GM18951 (cell line): ENCODE results near the gene UBE2V1.
"Not testable (repeated sequence)": the region's sequence is repeated elsewhere in the genome, so short reads cannot be mapped to it uniquely, and the experiment has no call there.

Experiments
- POLR2A ChIP-seq: IDR thresholded peaks from 4 replicates; pipeline ENCODE4 v1.6.1; 2011; ENCODE audit warnings: mild to moderate bottlenecking; ENCODE audit not compliant: insufficient read length, insufficient read depth; ENCODE audit errors: extremely low read depth
- in situ Hi-C: fragments of 300-500 bp; cut with MboI; formaldehyde crosslinking; loops from one replicate; pipeline ENCODE4 v1.12.0; 2022; ENCODE audit warnings: low sequenced_read_pairs, mixed read lengths, inconsistent platforms; ENCODE audit not compliant: unreplicated experiment

The UBE2V1 gene

DNA sequence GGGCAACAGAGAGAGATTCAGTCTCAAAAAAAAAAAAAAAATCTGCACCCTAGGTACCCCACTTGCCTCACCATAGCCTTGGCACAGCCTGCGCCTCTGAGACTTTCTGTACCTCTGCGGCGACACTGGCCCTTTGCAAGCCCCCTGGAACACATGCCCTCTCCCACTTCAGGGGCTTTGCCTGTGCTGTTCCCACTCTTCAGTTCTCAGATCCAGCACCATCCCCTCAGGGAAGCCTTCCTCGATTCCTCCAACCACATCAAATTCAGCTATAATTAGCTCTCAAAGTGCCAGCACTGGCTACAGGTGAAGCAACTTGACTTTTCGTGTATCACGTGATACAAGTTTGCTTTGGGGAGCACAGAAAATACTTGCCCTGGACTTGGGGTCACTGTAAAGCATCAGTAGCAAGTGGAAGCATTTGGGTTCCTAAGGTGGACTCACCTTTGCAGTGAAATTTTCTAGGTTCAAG is 2.1 kb upstream of the UBE2V1 start:
- in situ Hi-C loops, result no loop called here
- TF ChIP-seq POLR2A, result no peak

DNA sequence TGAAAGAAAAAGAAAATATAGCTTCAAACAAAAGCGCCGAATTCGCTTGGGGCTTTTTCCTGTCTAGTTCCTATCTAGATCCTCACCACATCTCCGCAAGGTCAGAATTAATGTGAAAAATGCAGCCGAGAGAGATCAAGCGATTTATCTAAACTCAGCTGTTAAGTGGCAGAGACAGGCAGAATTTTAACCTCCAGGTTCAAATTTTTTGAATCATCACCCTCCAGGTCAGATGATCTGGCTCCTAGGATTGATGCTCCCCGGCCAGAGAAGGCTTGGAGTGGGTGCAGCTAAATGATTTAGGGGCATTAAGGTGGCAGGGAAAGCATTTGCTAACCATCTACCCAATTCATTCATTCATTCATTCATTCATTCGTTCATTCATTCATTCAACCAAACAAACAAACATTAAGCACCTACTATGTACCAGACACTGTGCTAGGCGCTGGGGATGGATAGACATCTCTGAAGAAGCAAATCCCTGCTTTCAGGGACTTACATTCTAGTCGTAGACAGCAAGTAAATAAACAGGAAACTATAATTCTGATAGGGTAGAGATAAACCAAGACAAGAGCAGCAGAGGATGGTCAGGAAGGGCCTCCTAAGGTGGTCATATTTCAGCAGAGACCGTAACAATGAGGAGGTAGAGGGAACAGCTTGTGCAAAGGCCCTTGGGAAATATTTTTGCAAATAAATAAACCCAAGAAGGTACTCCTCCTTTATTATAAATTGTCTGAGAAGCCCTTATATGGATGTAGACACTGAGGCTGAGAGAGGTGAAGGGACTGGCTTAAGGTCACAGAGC is 672 bp upstream of the UBE2V1 start:
- TF ChIP-seq POLR2A, result no peak
- in situ Hi-C loops, result no loop called here

DNA sequence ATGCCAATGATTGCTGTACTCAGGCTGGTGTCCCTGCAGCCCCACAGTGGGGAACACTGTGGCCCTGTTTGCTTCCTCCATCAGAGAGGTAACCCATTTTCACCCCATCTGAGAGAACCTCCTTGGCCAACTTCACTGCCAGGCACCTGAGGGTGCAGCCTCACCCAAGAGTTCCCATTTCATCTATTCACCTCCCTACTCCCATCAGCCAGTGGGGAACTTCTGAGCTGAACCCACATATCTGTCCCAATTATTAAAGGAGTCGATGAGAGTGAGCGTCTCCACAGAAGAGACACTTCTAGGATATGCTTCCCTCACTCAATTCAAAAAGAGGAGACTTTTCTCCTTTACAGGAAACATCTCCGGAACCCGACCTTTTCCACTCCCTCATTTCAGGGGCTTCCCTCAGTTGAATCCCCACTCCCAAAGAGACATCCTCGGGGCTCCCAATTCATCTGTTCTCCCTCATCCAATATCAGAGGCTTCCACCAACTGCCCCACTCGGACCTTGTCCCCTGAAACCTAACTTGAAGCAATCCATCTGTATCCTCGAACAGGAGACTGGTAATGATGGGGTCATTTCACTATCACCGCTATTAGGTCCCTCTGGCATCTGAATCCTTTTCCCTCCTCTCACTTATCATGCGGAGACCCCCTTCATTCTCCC is 988 bp downstream of the UBE2V1 start:
- no peak for TF ChIP-seq POLR2A
- in situ Hi-C loops, result no loop called here

GRCh38 chr20:50111120-50111828 is 1.7 kb downstream of the UBE2V1 start:
- no peak for TF ChIP-seq POLR2A
- in situ Hi-C loops, result no loop called here

DNA sequence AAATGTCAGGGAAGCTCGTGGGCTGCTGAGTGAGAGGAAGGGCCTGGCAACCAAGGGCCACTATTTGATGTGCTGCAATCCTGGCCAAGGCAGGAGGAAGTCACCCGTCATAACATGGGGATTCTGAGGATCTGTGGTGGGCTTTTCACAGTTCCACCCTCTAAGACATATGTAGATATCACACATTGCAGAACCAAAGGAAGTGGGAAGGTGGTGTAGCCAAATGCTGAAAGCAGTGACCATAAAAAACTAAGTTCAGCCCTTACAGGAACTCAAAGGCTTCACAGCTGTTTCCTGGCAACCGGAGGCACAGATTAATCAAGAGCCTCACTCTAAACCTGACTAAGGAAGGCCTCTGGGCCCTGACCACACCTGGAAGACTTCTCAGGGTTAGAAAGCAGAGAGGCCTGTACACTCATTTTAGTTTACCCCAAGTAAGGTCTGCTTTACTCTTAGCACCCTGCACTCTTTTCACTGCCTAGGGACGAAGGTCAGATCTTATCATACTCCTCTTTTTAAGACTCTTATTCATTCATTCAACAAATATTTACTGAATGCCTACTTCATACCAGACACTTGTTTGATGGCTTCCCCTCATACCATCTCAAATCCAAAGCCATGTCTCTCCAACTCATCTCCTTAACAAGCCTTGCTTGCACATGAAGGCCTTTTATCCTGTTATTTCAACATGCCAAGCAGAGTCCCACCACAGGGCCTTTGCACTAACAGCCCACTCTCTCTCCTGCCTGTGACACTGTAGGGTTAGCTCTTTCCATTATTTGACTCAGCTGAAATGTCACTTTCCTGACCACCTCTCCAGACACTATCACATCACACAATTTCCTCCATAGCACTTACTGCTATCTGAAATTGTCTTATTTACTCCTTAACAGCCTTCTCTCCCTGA is 2.6 kb downstream of the UBE2V1 start:
- in situ Hi-C loops, result no loop called here
- no peak for TF ChIP-seq POLR2A

- no peak for TF ChIP-seq POLR2A
- in situ Hi-C loops, result no loop called here
Observed at GRCh38 chr20:50108556-50109235, 4.3 kb downstream of the UBE2V1 start.

GRCh38 chr20:50107796-50108331 is 5.1 kb downstream of the UBE2V1 start:
- TF ChIP-seq POLR2A, result no peak
- in situ Hi-C loops, result no loop called here

DNA sequence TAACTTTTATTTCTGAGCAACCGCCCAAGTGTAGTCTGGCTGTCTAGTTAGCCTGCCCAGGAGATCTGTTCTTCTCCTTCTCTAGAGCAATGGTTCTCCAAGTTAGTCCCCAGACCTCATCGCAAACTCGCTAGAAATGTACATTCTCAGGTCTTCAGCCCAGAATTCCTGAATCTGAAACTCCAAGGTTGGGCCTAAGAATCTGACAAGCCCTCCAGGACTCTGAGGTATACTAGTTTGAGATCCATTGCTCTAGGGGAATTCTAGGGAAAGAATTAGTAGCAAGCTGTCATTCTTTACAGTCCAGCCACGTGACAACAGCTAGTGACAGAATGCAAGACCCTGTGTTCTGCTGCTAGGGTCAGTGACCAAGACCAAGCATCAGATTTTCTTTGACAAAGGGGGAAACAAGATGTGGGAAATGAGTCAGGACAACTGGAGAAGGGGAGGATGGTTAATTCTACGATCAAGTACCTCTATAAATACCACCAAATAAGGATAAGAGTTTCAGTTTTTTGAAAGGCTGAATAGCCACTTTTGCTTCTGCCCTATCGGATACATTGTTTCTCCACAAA is 5.8 kb downstream of the UBE2V1 start:
- in situ Hi-C loops, result no loop called here
- no peak for TF ChIP-seq POLR2A

GRCh38 chr20:50106669-50107068 is 6.3 kb downstream of the UBE2V1 start:
- in situ Hi-C loops, result not testable (repeated sequence)

DNA sequence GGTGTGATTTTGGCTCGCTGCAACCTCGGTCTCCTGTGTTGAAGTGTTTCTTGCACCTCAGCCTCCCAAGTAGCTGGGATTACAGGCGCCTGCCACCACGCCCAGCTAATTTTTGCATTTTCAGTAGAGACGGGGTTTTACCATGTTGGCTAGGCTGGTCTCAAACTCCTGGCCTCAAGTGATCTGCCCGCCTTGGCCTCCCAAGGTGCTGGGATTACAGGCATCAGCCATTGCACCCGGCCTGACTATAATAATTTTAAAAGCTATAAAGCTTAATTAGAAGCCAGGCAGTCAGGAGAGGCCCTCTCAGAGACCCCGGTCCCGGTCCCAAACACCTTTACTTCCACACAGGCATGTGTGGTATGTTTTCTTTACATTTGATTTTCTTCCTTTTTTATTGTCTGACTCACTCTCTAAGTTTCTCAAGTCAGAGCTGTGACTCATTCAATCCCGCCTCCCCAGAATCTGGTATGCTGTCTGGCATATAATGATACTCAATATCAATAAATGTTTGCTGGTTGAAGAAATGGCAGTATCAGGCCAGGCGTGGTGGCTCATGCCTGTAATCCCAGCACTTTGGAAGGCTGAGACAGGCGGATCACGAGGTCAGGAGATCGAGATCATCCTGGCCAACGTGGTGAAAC is 9.4 kb downstream of the UBE2V1 start:
- in situ Hi-C loops, result not testable (repeated sequence)

- in situ Hi-C loops, result not testable (repeated sequence)
Observed at GRCh38 chr20:50102551-50102950, 10.4 kb downstream of the UBE2V1 start.

GRCh38 chr20:50101887-50102286 is 11.1 kb downstream of the UBE2V1 start:
- in situ Hi-C loops, result no loop called here
- TF ChIP-seq POLR2A, result no peak
